ENCODE measurements around the gene SETD2. TPM values are rescaled to one million over a fixed set of nuclear protein-coding genes. Genes with fewer than 3 reads are reported as not detected.

Gene SETD2
- total and polyA plus RNA-seq, 2 experiments from 2014 or later = 16.7 to 45.2 TPM

- peaks cover 10% of the 10 kb centered on the region for H3K27me3 Mint-ChIP-seq (ENCODE audit: insufficient read depth, low read depth, poor library complexity)
- no peak for ATAC-seq
- Histone ChIP-seq H3K27me3 (ENCODE audit: insufficient read depth) (no peaks in the 10 kb centered on the region), H3K27ac (ENCODE audit: low read depth) (no peak overlapping the region), H4K20me1 (replicated peaks; ENCODE audit: insufficient read depth) (no peaks in the 10 kb centered on the region), H3K4me2 (no peak overlapping the region), H3K9me2 (ENCODE audit: insufficient read depth) (0 out of 2 replicates have a peak, but pooled peaks cover 4% of the 10 kb centered on the region), H3F3A (replicated peaks; ENCODE audit: low read depth) (0 out of 2 replicates have a peak, but pooled peaks cover 4% of the 10 kb centered on the region), H3K4me1 (ENCODE audit: insufficient read depth) (peaks cover 12% of the 10 kb centered on the region), H3K79me2 (replicated peaks; ENCODE audit: insufficient read depth) (no peaks in the 10 kb centered on the region), H2AFZ (no peak overlapping the region), H3K4me3 (no peak overlapping the region), H3K36me3 (ENCODE audit: insufficient read depth) (no peaks in the 10 kb centered on the region)
- peaks cover 6% of the 10 kb centered on the region; the same call in 1 of the 3 replicates for H3K36me3 Mint-ChIP-seq (ENCODE audit: low read depth)
- no peak overlapping the region for H3K4me3 Mint-ChIP-seq
- no peak for DNase-seq (ENCODE audit: low spot score)
- peaks cover 36% of the 10 kb centered on the region for H3K4me1 Mint-ChIP-seq
- no peak for TF ChIP-seq CTCF (conservative IDR thresholded peaks at IDR 0.05; ENCODE audit: low read depth in 2 of 2)
- TF ChIP-seq ZNF114 (CRISPR knock-in tag; IDR thresholded peaks at IDR 0.05) = no peak
- no peak for TF ChIP-seq STAT1 (IDR thresholded peaks at IDR 0.05; ENCODE audit: unreplicated experiment)
- no peak for TF ChIP-seq ETS1 (IDR thresholded peaks at IDR 0.05)
- no peak for TF ChIP-seq POLR2AphosphoS5 (IDR thresholded peaks at IDR 0.05; ENCODE audit: low read depth)
- no peak for TF ChIP-seq EZH2phosphoT487 (IDR thresholded peaks at IDR 0.05; ENCODE audit: unreplicated experiment)
- TF ChIP-seq CREB1 (CRISPR knock-in tag; IDR thresholded peaks at IDR 0.05; ENCODE audit: low read depth) = no peak
- no peak for TF ChIP-seq ZNF331 (CRISPR knock-in tag; IDR thresholded peaks at IDR 0.05; ENCODE audit: low read depth)
- TF ChIP-seq EZH2 (IDR thresholded peaks at IDR 0.05; ENCODE audit: low read depth, unreplicated experiment) = no peak
- no peak for TF ChIP-seq REST (IDR thresholded peaks at IDR 0.05; ENCODE audit: unreplicated experiment)
- no peaks in the 10 kb centered on the region; the same call in 2 of the 3 replicates for H3K9me3 Mint-ChIP-seq
- no peak overlapping the region for H3K27ac Mint-ChIP-seq
Observed at GRCh38 chr3:46990573-46991374, 173.1 kb downstream of the SETD2 start.

Measured in GM23338 (cell line).